Endothelial cell of umbilical vein (primary cell): ENCODE measurements around the gene MEIS3. TPM values are rescaled to one million over a fixed set of nuclear protein-coding genes. Genes with fewer than 3 reads are reported as not detected.

Experiments used
- BruUV-seq: library from RNA; stranded (reverse); fragments of 400-500 nt; replicated peaks from 2 replicates; lab custom pipeline; 2021; lab: Mats Ljungman, UMichigan
- CTCF ChIA-PET: fragments of 300-600, 350-600 bp; sonication (Branson Sonifier 250); formaldehyde crosslinking; loops from one replicate; lab custom pipeline; 2021; ENCODE audit warnings: antibody characterized with exemption, inconsistent platforms; lab: Charles Lee
- POLR2A ChIA-PET: fragments of 300-600, 350-600 bp; sonication (Branson Sonifier 250); formaldehyde crosslinking; loops from one replicate; lab custom pipeline; 2021; ENCODE audit warnings: antibody characterized with exemption, inconsistent platforms; lab: Charles Lee
- DNase-seq: peaks from one replicate; pipeline ENCODE4 v3.0.0-alpha.2; 2011; ENCODE audit warnings: low read depth, low spot score
- FAIRE-seq: peaks from 2 replicates; lab custom pipeline; 2011; peaks lifted over from hg19 to GRCh38; lab: Jason Lieb, UNC
- H2AFZ ChIP-seq: 2 replicates; pipeline ENCODE4 v1.6.0; 2012; ENCODE audit warnings: low read depth, low read length, control low read depth, inconsistent platforms
- H3K27ac ChIP-seq: 2 replicates; pipeline ENCODE4 v1.5.1; 2011; ENCODE audit warnings: low read depth, mild to moderate bottlenecking, control low read depth, low read length, moderate library complexity; ENCODE audit not compliant: insufficient read depth
- H3K27me3 ChIP-seq, 2 experiments: 2 replicates each; pipeline versions ENCODE4 v1.6.0 to v1.6.1; 2011; ENCODE audit warnings: low read length in 2 of 2, mixed read lengths in 1 of 2; ENCODE audit not compliant: control insufficient read depth in 2 of 2, insufficient read depth in 2 of 2
- H3K36me3 ChIP-seq, 2 experiments: 2 replicates in 1 of 2; 3 replicates in 1 of 2; pipeline ENCODE4 v1.5.1; 2011; ENCODE audit warnings: low read length in 2 of 2, mild to moderate bottlenecking in 1 of 2, moderate library complexity in 1 of 2; ENCODE audit not compliant: control insufficient read depth in 2 of 2, insufficient read depth in 2 of 2; ENCODE audit errors: extremely low read depth in 1 of 2
- H3K4me1 ChIP-seq: 3 replicates; pipeline ENCODE4 v1.5.1; 2011; ENCODE audit warnings: mild to moderate bottlenecking, low read length; ENCODE audit not compliant: control insufficient read depth, insufficient read depth; ENCODE audit errors: extremely low read depth
- H3K4me2 ChIP-seq: 2 replicates; pipeline ENCODE4 v1.6.1; 2011; ENCODE audit warnings: low read length, control low read depth, mixed read lengths; ENCODE audit not compliant: insufficient read depth
- H3K4me3 ChIP-seq, 3 experiments: fragments of 200-600 bp in 1 of 3; sonication (generic), shearing (Covaris generic) in 1 of 3; replicated peaks in 1 of 3; 2 replicates each; pipeline ENCODE4 v1.5.1; 2011 to 2016; ENCODE audit warnings: control low read depth in 3 of 3, low read length in 3 of 3, mild to moderate bottlenecking in 2 of 3, inconsistent platforms in 1 of 3, low read depth in 1 of 3, moderate library complexity in 1 of 3; ENCODE audit not compliant: insufficient read depth in 1 of 3
- H3K79me2 ChIP-seq: 2 replicates; pipeline ENCODE4 v1.6.0; 2012; ENCODE audit warnings: low read length, inconsistent platforms; ENCODE audit not compliant: control insufficient read depth, insufficient read depth
- H3K9ac ChIP-seq: replicated peaks from 2 replicates; pipeline ENCODE3; 2011; ENCODE audit warnings: low read length, control low read depth; ENCODE audit not compliant: insufficient read depth; ENCODE audit errors: extremely low read depth
- H3K9me1 ChIP-seq: replicated peaks from 3 replicates; pipeline ENCODE4 v1.6.0; 2011; ENCODE audit warnings: mild to moderate bottlenecking, low read length; ENCODE audit not compliant: control insufficient read depth, insufficient read depth; ENCODE audit errors: extremely low read depth
- H3K9me3 ChIP-seq: replicated peaks from 2 replicates; pipeline ENCODE4 v1.5.1; 2012; ENCODE audit warnings: low read length, inconsistent platforms; ENCODE audit not compliant: control insufficient read depth, insufficient read depth
- H4K20me1 ChIP-seq: replicated peaks from 2 replicates; pipeline ENCODE3; 2011; ENCODE audit warnings: mild to moderate bottlenecking, low read length; ENCODE audit not compliant: control insufficient read depth, insufficient read depth; ENCODE audit errors: extremely low read depth
- CTCF ChIP-seq, 2 donors: IDR thresholded peaks; 1 replicate in 1 of 2; 2 replicates in 1 of 2; pipeline ENCODE4 v1.5.1; 2011; ENCODE audit warnings: low read length in 2 of 2, mild to moderate bottlenecking in 2 of 2, moderate library complexity in 2 of 2, control low read depth in 1 of 2, inconsistent platforms in 1 of 2, low read depth in 1 of 2; ENCODE audit not compliant: insufficient read depth in 1 of 2; ENCODE audit errors: extremely low read depth in 1 of 2
- EZH2 ChIP-seq: IDR thresholded peaks from 2 replicates; pipeline ENCODE4 v1.6.1; 2012; ENCODE audit warnings: borderline replicate concordance, low read depth, mild to moderate bottlenecking, moderate library complexity, low read length, inconsistent platforms; ENCODE audit not compliant: severe bottlenecking
- MYC ChIP-seq: IDR thresholded peaks from one replicate; pipeline ENCODE4 v1.6.1; 2011; ENCODE audit warnings: mild to moderate bottlenecking, low read depth, low read length
- dilution Hi-C: fragments of 300-500 bp; cut with MboI; formaldehyde crosslinking; loops from one replicate; pipeline ENCODE4 v1.15.0; 2019; ENCODE audit warnings: low sequenced_read_pairs; ENCODE audit not compliant: extremely low pct_ligation_motif_present
- intact Hi-C: fragments of 100-400 bp; cut with micrococcal nuclease; formaldehyde crosslinking; loops from one replicate; pipeline ENCODE4 v1.10.0; 2022
- polyA plus RNA-seq, 4 experiments: library from polyadenylated mRNA; depleted of rRNA in 3 of 4; stranded (reverse) in 3 of 4; unstranded in 1 of 4; fragments of >200 nt; gene quantifications; 2 replicates each; pipeline versions ENCODE4 v1.2.1 to v1.2.3, GENCODE V29; 2011 to 2012; ENCODE audit warnings: missing spikeins in 1 of 4
- total RNA-seq: library from RNA; stranded (reverse); gene quantifications from 2 replicates; pipeline ENCODE4 v1.2.3, GENCODE V29; 2021

Gene MEIS3
- total and polyA plus RNA-seq, 2 donors (not counting 3 experiments of a cell fraction or from before 2014, with no cell fraction given): 0.42 TPM; not detected in 1

DNA sequence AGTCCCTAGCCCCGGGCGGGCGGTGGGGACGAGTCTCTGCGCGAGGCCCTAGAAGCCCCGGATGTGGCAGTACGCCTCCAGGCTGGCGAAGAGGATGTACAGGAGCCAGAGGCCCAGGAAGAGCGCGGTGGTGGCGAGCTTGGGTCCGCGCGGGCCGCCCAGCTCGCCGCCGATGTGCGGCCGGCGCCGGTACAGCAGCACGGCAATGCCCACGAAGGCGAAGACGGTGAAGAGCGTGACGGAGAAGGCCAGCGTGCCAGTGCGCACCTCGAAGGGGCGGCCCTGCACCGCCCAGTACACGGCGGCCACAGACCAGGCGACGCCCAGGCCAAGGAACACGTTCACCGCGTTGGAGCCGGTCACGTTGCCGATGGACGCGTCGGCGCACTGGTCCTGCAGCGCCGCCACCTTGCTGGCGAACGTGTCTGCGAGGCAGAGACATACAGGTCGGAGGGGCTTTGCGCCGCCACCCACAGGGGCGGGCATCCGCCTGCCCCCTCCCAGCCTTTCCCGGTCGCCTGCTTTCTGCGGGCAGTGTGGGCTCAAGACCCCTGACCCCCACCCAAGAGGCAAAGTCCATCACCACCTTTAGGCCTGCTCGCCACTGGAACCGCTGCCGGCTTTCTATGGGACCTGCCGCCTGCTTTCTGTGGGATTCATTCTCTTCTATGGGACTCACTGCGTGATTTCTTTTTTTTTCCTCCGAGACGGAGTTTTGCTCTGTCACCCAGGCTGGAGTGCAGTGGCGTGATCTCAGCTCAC lies 10.9 kb upstream of the MEIS3 start:
- Histone ChIP-seq H3K9me3 (no peaks in the 10 kb centered on the region), H3K27me3 (peaks cover 4 to 6% of the 10 kb centered on the region in 2 experiments), H3K4me1 (peaks cover 8% of the 10 kb centered on the region), H2AFZ (peak overlapping the region; percentile 76), H3K9ac (no peak overlapping the region), H3K4me2 (no peak overlapping the region), H4K20me1 (no peaks in the 10 kb centered on the region), H3K4me3 (no peak overlapping the region), H3K9me1 (no peaks in the 10 kb centered on the region), H3K79me2 (no peaks in the 10 kb centered on the region), H3K27ac (no peak overlapping the region), H3K36me3 (no peaks in the 10 kb centered on the region)
- CTCF ChIA-PET: interaction anchor here (1.0 to 2.9 kb wide), 8 partner anchors 9 to 283 kb away, joined by 3 to 9 read pairs (median 3); partner anchors contain the start of genes DHX34 and EHD2
- POLR2A ChIA-PET: no interaction called here
- dilution Hi-C loops (no loop called here), intact Hi-C loops (no loop called here)
- DNase-seq (peak; percentile 42), FAIRE-seq (peak; percentile 24)
- no TSS peak for BruUV-seq
- TF ChIP-seq MYC (no peak), CTCF (IDR thresholded peaks at IDR 0.05; ENCODE audit: extremely low read depth in 1 of 2, insufficient read depth in 1 of 2, low read depth in 1 of 2, low read length in 2 of 2) (peak; percentile 12 to 45), EZH2 (peak; percentile 57)
